HG03175 (cell line): ENCODE measurements around the gene NOC4L.
"Not testable (repeated sequence)": the region's sequence is repeated elsewhere in the genome, so short reads cannot be mapped to it uniquely, and the experiment has no call there.

ENCODE experiments used
- ATAC-seq: cut with Tn5 transposase; IDR thresholded peaks from one replicate; pipeline ENCODE4 v1.9.1; 2021; ENCODE audit warnings: mild to moderate bottlenecking, moderate library complexity; ENCODE audit not compliant: unreplicated experiment

NOC4L gene

GRCh38 chr12:132123970-132124765 is 20.1 kb upstream of the NOC4L start:
- ATAC-seq, result no peak

GRCh38 chr12:132124766-132125425 is 19.4 kb upstream of the NOC4L start:
- no peak for ATAC-seq

- ATAC-seq, result no peak
Observed at GRCh38 chr12:132125736-132126135, 18.5 kb upstream of the NOC4L start.

- ATAC-seq, result no peak
Observed at GRCh38 chr12:132127041-132127440, 17.2 kb upstream of the NOC4L start.

GRCh38 chr12:132129007-132129406 is 15.2 kb upstream of the NOC4L start:
- no peak for ATAC-seq

DNA sequence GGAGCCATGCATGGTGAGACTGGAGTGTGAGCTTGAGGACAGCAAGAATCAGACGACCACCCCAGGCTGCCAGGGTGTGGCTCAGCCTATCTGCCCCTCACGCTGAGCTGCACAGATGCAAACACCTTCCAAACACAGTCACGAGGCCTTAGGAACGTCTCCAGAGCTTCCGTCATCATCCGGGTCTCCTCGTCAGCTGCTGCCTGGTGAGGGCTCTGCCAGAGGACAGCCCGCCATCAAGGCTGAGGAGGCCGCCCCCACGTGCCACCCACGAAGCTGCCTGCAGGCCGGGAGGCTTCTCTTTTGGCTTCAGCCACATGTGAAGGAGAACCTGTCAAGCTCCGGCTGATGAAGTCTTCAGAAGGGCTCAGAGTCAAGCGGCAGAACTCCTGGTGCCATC is 13.6 kb upstream of the NOC4L start:
- no peak for ATAC-seq

DNA sequence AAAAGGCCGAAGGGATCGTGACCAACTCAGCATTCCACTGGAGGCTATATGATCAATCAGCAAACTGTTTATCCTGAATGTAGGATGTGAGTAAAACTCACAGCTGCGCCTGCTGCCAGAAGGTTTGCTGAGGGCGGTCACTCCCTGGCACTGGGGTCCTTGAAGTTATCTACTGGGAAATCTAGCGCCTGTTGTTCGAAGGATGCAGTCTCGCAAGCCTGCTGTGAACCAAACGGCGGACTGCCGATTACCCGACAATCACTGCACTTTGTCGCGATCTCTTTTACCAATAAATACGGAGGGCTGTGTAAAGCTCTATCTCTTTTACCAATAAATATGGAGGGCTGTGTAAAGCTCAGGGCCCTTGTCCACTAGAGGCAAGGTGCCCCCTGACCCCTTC is 13.0 kb upstream of the NOC4L start:
- ATAC-seq, result no peak

DNA sequence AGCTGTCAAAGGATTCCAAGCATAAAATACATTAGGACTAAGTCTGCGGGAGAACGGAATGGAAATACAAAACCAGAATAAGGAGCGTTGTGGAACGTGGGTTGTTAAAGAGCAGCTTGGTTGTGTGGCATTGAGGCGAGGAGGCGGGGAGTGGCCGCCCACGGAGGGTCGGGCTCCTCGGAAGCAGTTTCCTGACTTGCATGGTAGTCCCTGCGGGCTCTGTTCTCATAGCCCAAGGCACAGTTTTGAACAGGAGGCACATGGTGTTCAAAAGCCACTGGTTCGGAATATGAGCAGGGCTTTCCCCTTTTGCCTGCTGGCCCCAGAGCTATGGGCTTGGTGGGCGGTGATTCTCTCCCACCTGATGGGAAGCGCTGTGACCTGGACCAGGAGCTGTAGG is 12.3 kb upstream of the NOC4L start:
- no peak for ATAC-seq

GRCh38 chr12:132132609-132133430 is 11.4 kb upstream of the NOC4L start:
- no peak for ATAC-seq

GRCh38 chr12:132133952-132134652 is 10.2 kb upstream of the NOC4L start:
- no peak for ATAC-seq

DNA sequence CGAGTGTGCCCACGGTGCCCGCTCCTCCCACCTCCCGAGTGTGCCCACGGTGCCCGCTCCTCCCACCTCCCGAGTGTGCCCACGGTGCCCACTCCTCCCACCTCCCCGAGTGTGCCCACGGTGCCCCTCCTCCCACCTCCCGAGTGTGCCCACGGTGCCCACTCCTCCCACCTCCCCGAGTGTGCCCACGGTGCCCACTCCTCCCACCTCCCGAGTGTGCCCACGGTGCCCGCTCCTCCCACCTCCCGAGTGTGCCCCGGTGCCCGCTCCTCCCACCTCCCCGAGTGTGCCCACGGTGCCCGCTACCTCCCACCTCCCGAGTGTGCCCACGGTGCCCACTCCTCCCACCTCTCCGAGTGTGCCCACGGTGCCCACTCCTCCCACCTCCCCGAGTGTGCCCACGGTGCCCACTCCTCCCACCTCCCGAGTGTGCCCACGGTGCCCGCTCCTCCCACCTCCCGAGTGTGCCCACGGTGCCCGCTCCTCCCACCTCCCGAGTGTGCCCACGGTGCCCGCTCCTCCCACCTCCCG is 9.5 kb upstream of the NOC4L start:
- ATAC-seq, result not testable (repeated sequence)

- not testable (repeated sequence) for ATAC-seq
Observed at GRCh38 chr12:132136226-132136625, 8.0 kb upstream of the NOC4L start.

DNA sequence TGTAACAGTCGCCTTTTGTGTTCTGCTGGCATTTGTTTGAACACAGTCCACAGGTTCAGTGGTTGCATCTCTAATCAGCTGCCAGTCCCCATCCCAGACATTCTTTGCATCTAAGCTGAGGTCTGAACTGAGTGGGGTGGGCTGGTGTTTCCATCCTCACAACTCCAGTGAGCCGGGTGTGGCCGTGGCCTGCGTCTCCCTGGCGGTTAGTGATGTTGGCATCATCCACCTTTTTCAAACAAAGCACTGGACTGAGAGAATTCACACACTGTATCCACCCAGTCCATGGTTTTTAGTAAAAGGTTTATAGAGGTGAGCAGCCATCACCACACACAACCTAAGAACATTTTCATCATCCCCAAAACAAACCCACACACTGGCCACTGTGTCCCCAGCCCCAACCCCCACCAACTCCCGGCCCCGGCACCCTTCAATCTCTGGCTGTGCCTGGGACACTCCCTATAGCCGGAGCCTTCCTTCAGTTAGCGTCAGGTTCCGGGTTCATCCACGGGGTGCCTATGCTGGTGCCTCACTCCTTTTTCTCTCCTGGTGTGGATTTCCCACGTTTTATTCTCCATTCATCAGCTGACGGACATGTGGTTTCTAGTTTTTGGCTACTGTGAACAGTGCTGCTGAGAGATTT is 6.7 kb upstream of the NOC4L start:
- no peak for ATAC-seq

DNA sequence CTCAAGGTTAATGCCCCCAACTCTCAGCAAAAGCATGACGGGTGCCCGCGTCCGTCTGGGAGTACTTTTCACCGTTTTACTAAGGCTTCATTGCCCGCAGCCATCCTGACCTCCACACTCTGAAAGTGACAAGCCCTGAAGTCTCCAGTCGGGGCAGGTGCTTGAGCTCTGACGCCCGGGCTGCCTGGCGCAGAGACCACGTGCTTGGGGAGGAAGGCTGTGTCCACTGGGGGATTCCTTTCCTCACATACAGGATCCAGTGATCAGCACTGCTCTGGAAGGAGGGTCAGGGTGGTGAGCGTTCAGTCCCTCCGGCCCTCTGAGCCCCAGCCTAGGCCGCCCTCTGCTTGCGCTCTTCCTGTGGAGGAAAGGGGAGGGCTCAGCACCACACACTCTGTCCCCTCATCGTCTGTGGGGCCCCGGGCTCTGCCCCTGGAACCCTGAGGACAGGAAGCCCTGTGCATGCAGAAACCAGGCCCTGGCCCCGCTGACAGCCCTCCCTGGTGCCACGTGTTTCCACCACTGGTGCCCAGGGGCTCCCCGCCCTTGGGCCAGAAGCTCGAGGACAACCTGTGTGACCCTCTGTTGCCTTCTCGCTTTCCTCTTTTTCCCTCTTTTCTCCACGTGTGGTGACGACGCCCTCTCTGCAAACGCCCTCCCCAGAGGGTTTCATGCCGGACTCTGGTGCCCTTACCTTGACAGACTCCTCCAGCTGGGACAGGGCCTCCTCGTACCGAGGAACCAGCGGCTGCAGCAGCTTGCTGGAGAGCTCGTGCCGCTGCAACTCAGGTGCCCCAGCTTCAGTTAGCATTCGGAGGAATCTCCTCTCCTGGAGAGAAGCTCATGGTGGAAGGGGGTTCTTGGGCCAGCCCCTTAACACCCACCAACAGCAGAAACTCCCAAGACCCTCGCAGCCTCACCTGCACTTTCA is 5.1 kb upstream of the NOC4L start:
- ATAC-seq, result no peak

- ATAC-seq, result no peak
Observed at GRCh38 chr12:132139912-132140311, 4.3 kb upstream of the NOC4L start.

GRCh38 chr12:132140501-132140900 is 3.8 kb upstream of the NOC4L start:
- ATAC-seq, result no peak

- no peak for ATAC-seq
Observed at GRCh38 chr12:132140918-132141841, 3.1 kb upstream of the NOC4L start.
